Measurements from ENCODE around the gene OTULIN.

OTULIN gene

GRCh38 chr5:14722923-14723322 lies 58.4 kb downstream of the OTULIN start:
- no peak for ATAC-seq

DNA sequence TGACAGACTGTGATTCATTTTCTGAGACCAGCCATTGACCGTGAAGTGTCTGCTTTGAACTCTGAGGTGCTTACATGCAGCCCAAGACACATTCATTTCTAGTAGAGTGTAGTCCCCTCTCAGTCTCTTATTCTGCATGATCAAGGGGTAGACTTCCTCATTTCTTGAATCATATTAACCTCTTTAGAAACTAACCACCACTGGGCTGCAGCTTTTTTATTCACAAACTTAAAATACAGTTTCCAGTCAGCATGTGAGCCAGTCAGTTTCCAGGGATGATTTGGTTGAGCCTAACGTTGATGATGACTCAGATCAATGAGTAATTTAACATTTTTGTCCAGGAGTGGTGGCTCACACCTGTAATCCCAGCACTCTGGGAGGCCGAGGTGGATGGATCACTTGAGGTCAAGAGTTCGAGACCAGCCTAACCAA lies 59.2 kb downstream of the OTULIN start:
- peak; percentile 94 to 96 for ATAC-seq

GRCh38 chr5:14724633-14725032 lies 60.1 kb downstream of the OTULIN start:
- no peak for ATAC-seq

DNA sequence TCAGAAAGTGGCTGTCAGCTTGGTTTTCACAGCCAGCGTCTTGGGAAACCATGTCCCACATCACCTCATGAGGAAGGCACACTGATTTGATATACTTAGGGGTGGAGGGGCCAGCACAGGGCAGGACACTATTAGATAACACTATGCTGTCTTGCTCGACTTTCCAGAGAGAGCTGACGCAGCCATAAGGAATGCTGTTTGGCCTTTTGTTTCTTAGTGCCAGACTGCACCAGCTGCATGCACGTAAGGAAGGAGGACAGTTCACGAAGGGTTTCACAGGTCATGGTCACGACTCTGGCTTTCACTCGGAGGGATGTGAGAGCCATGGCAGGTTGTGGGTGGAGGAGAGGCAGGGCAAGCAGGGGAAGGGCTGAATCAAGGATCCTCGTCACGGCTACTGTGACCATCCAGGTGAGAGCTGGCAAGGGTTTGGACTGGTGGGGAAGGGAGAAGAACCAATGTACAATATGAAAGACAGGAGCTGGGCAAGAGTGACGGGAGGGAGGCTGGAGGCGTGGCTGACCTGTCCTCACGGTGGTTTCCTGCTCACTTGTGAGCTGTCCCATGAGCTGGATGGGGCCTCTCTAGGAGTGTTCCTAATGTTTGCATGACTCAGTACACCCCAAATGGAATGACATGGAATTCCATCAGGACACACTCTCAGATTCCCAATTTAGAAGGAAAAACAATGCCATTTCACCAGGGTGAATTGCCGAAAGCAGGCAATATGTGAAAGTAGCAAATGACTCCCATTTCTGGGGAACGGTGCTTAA lies 61.7 kb downstream of the OTULIN start:
- no peak for ATAC-seq

DNA sequence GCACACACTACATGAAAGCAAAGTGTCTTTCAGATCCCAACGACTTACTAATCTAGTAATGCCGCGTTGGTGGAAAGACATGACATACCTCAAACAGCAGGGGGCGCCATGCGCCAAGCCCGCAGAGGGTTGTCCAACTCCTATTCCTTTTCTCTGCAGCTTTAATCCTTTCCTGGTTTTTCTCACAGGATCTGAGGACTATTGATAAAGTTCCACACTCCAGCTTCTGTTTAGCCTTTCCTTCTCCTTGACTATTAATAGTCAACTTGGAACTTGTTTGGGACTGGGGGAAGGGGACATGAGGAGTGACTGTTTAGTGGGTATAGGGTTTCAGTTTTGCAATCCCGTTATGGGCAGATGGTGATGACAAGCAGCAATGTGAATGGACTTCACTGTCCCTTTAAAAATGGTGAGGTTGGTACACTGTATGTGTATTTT lies 62.9 kb downstream of the OTULIN start:
- no peak for ATAC-seq

DNA sequence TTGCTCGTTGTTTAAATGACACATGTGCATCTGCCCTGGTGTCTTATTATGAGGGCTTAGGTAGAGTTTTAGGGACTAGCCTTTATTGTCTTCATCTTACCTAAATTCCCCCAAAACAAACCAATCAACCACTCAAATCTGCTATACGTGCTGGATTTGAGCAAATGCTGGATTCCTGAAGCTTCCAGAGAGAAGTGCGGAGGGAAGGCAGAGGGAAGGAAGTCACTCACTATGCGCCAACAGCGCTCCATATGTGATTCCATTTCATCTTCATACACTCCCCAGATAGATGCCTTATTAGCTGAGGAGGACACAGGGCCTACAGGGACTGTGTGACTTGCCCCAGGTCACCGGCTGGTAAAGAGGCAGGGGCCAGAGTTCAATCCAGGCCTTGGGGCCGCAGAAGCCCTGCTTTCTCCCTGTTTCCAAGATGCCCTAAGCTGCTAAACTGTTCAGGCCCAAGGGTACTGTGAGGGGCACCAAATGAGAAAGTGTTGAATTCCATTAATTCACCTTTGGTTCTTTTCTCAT lies 63.5 kb downstream of the OTULIN start:
- no peak for ATAC-seq

GRCh38 chr5:14728459-14728938 lies 64.0 kb downstream of the OTULIN start:
- no peak for ATAC-seq

DNA sequence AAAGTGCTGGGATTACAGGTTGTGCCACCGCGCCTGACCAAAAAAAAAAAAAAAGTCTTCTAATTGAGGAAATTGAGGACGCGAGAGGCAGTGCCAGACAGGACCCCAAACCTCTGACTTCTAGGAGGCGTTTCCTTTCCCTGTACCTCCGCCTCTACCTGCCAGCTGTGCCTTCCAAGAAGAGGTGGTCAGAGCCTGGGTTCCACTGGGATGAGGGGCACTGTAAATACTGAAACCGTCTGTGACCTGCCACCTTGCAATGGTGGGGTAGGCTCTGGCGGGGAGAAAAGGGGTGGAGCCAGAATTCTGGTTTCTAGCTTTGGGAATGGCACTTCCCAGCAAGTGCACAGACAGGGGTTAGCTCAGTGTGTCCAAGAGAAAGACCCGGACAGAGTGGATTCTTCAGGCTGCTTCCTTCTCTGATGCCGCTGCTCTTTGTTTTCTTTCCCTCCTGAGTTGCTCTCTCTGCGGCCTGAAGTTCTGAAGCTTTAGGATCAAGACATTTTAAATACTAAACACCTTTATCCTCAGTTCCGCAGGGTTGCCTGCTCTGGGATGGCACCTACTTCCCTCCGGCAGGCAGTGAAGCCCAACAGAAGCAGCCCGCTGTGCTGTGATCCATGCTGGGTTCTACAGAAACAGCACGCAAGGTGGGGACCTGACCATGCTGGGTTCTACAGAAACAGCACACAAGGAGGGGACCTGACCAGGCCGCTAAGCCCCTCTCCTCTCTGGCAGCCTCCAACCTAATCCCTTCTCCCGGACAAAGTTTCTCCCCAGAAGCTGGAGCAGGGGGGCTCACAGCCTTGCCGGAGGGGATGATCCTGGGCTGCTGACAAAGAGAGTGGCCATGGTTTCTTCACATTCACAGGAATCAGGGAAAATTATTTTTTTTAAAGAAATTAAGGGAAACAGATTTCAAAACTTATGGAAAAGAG lies 65.2 kb downstream of the OTULIN start:
- ATAC-seq = no peak

GRCh38 chr5:14730466-14730865 lies 65.9 kb downstream of the OTULIN start:
- no peak for ATAC-seq

DNA sequence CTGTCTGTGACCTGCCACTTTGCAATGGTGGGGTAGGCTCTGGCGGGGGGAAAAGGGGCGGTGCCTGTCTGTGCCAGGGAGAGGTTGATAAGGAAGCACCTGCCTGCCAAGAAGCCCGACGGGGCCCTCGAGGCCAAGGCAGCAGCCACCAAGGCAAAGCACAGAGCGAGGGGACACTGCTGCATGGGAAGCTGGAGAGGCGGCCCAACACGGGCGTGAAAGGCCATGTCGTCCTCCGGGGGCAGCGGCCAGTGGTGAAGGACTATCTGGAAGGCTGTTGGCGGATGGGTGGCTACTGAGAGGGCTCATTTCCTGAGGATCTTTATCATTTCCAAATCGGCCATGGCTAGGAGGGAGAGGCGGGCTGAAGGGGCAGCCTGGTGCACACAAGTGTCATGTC lies 66.4 kb downstream of the OTULIN start:
- ATAC-seq = no peak

- ATAC-seq = no peak
These were observed 68.5 kb downstream of the OTULIN start for GRCh38 chr5:14732991-14733390.

DNA sequence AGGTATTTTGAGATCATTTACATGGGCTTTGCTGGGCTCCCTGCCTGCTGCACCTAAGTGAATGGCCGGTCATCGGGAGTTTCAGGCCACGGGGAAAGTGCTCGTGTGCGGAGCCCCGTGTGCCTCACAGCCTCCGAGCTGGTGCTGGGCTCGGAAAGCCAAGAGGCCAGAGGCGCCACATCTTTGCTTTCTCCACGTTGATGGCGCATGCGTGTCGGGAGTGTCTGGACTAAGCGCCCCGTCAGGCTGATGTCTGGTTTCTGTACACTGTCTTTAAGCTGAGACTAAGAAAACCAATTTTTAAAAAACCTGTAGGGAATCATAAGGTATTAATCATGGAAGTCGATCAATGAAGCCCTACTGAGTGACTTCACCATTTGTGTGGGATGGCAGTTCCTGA lies 69.1 kb downstream of the OTULIN start:
- no peak for ATAC-seq

GRCh38 chr5:14734396-14734795 lies 69.9 kb downstream of the OTULIN start:
- no peak for ATAC-seq

GRCh38 chr5:14735944-14736343 lies 71.4 kb downstream of the OTULIN start:
- ATAC-seq = no peak

GRCh38 chr5:14737291-14737690 lies 72.8 kb downstream of the OTULIN start:
- ATAC-seq = no peak

DNA sequence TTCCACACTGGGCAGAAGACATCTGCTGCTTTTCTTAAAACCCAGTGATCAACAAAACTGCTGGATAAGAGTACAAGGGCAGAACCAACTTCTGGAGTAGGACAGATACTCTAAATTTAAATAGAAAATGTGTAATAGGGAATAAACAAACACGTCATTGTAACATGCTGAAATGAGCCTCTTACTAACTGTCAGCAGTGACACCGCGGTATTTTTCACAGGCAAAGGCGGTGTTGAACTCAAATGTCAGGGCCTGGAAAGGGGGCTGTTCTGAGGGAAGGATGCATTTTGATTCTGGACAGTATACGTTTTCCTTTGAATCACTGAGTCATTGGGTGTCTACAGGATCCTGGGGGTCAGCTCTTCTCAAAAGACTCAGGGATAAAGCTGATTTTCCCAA lies 73.5 kb downstream of the OTULIN start:
- no peak for ATAC-seq

DNA sequence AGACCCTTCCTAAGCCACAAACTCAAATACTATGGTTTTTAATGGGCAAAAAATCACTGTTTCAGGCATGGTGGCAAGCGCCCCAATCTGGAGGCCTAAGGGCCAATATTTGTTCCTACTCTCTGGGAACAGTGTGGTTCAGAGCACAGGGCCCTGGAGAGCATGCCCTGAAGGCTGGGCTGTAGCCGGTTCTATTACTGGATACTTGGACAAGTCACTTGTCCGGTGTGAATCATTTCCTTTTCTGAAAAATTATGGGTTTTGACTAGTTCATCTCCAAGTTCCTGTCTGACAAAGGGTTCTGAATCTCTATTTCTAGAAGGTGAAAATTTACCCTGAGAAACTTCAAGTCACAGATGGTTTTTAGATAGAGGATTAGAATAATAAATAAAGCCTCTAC lies 75.0 kb downstream of the OTULIN start:
- no peak for ATAC-seq

GRCh38 chr5:14739981-14740380 lies 75.5 kb downstream of the OTULIN start:
- no peak for ATAC-seq

- no peak for ATAC-seq
These were observed 76.6 kb downstream of the OTULIN start for GRCh38 chr5:14741131-14741530.

GRCh38 chr5:14741801-14742440 lies 77.4 kb downstream of the OTULIN start:
- no peak for ATAC-seq

DNA sequence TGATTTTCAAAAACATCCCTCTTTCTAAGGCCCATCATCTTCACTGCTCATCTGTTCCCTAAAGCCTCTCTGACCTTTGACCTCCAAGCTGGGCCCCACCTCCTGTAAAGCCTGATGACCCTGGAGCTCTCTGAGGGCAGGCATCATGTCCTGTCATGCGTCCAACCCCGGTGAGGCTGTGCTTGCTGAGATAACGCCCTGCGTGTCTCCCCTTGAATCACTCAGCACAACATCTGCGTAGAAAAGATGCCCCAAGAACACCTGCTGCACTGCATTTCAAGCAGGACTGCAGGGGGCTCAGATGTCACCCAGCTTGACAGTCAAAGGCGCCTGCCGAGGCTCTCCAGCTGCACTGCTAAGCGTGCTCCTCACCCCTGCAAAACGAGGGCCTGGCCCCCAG lies 78.0 kb downstream of the OTULIN start:
- ATAC-seq = no peak

GRCh38 chr5:14743601-14744295 lies 79.2 kb downstream of the OTULIN start:
- no peak for ATAC-seq

Measured in activated CD4-positive, CD25-positive, alpha-beta regulatory T cell treated with anti-CD3 and anti-CD28 coated beads, Interleukin-2, amount 50 U/mL, for 24 hours (primary cell).